ENCODE results near the gene HS3ST5. TPM values are rescaled to one million over a fixed set of nuclear protein-coding genes. Genes with fewer than 3 reads are reported as not detected.

The HS3ST5 gene
- total and polyA plus RNA-seq, 8 donors, result 0.05 to 2.2 TPM; not detected in 6

- intact Hi-C loops (cut with DNase I; ENCODE audit: low total_unique reads), result no loop called here
- Histone ChIP-seq H3K36me3 (no peaks in the 10 kb centered on the region), H3K27ac (no peak overlapping the region), H3K27me3 (no peaks in the 10 kb centered on the region), H3K4me3 (no peak overlapping the region), H3K4me1 (no peaks in the 10 kb centered on the region), H3K9me3 (no peaks in the 10 kb centered on the region)
- no peak for TF ChIP-seq EP300 (IDR thresholded peaks at IDR 0.05)
- no peak for TF ChIP-seq POLR2A (IDR thresholded peaks at IDR 0.05)
- TF ChIP-seq CTCF (IDR thresholded peaks at IDR 0.05), result no peak
- TF ChIP-seq POLR2AphosphoS5 (IDR thresholded peaks at IDR 0.05), result no peak
- no peak for DNase-seq
Measured at GRCh38 chr6:114033606-114034005, 309.2 kb downstream of the HS3ST5 start.

DNA sequence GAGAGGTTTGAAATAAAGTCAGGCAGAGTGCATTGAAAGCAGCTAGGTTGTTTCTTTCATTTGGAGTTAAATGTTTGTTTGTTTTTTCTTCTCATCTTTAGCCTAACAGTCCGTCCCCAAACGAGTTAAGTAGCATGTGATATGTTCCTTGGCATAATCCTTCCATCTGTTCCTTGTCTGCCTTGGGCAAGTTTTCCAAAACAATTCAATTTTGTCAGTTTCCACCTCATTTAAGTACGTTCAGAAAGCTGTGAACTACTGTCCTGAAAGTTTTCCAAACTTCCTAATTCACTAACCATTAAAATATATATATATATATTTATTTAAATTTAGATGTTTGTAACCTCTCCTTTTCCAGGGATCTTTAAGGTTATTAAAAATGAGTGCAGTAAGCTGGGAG, 310.1 kb downstream of the HS3ST5 start:
- no peaks in the 10 kb centered on the region for H3K36me3 ChIP-seq
- intact Hi-C loops (cut with DNase I; ENCODE audit: low total_unique reads), result no loop called here
- 55 to 64% (median 63%) methylated on average over 3 of the region's 3 CpGs for WGBS, 5 donors
- no peak overlapping the region for H3K4me3 ChIP-seq
- H3K4me1 ChIP-seq, result no peaks in the 10 kb centered on the region
- H3K9me3 ChIP-seq, result no peaks in the 10 kb centered on the region
- no peaks in the 10 kb centered on the region for H3K27me3 ChIP-seq
- H3K27ac ChIP-seq, result no peak overlapping the region
- DNase-seq, result no peak
- TF ChIP-seq POLR2AphosphoS5 (IDR thresholded peaks at IDR 0.05), result no peak
- TF ChIP-seq CTCF (IDR thresholded peaks at IDR 0.05), result no peak
- TF ChIP-seq POLR2A (IDR thresholded peaks at IDR 0.05), result no peak
- no peak for TF ChIP-seq EP300 (IDR thresholded peaks at IDR 0.05)

DNA sequence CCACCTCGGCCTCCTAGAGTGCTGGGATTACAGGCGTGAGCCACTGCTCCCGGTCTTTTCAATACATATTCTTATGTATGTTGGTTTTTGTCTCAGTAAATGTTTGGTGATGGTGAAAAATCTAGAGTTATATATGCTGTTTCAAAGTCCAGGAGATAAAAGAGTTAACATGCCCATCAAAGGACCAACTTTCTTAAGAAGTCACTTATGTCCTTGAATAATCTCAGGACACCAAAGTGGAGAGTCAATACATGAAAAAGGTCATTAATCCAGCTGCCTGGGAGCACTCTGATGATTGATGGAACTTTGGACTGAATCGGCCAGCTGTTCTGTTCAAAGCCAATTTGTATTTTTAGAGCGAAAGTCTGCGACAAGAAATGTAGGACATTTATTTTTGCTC, 312.1 kb downstream of the HS3ST5 start:
- no peaks in the 10 kb centered on the region for H3K9me3 ChIP-seq
- DNase-seq, result peak in 1 of 2 donors; percentile 34
- H3K27me3 ChIP-seq, result no peaks in the 10 kb centered on the region
- no peaks in the 10 kb centered on the region for H3K4me1 ChIP-seq
- H3K36me3 ChIP-seq, result no peaks in the 10 kb centered on the region
- no peak overlapping the region for H3K4me3 ChIP-seq
- intact Hi-C loops (cut with DNase I; ENCODE audit: low total_unique reads), result no loop called here
- 40 to 68% (median 51%) methylated on average over 6 of the region's 6 CpGs for WGBS, 5 donors
- TF ChIP-seq CTCF (IDR thresholded peaks at IDR 0.05), result no peak
- TF ChIP-seq EP300 (IDR thresholded peaks at IDR 0.05), result no peak
- no peak for TF ChIP-seq POLR2A (IDR thresholded peaks at IDR 0.05)
- no peak for TF ChIP-seq POLR2AphosphoS5 (IDR thresholded peaks at IDR 0.05)
- no peak overlapping the region for H3K27ac ChIP-seq

DNA sequence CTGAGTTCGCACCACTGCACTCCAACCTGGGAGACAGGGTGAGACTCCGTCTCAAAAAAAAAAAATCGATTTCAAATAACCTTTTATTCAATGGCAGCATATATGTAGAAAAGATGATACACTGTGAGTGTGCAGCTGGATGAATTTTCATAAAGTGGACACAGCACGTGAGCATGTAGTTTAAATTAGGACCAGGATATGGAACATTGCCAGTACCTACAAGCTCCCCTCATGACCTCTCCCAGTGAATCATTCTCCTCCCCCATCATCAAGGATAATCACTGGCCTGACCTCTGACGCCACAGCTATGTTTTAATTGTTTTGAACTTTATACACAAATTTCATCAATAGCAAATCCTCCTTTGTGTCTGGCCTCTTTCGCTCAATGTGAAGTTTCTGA, 318.1 kb downstream of the HS3ST5 start:
- no peak overlapping the region for H3K27ac ChIP-seq
- no peak for DNase-seq
- no peak overlapping the region for H3K4me3 ChIP-seq
- H3K4me1 ChIP-seq, result no peaks in the 10 kb centered on the region
- H3K36me3 ChIP-seq, result no peaks in the 10 kb centered on the region
- 78 to 88% (median 84%) methylated on average over 6 of the region's 6 CpGs for WGBS, 5 donors
- intact Hi-C loops (cut with DNase I; ENCODE audit: low total_unique reads), result no loop called here
- H3K9me3 ChIP-seq, result no peaks in the 10 kb centered on the region
- H3K27me3 ChIP-seq, result no peaks in the 10 kb centered on the region
- TF ChIP-seq POLR2A (IDR thresholded peaks at IDR 0.05) (no peak), POLR2AphosphoS5 (IDR thresholded peaks at IDR 0.05) (no peak), EP300 (IDR thresholded peaks at IDR 0.05) (no peak), CTCF (IDR thresholded peaks at IDR 0.05) (no peak)

Measured in stomach (tissue), 9 donors.